Neutrophil (primary cell): ENCODE results near the gene GLMP.
"Not testable (repeated sequence)": the region's sequence is repeated elsewhere in the genome, so short reads cannot be mapped to it uniquely, and the experiment has no call there.

Experiments used
- H3K27ac ChIP-seq: fragments of 200-600 bp; sonication (generic); 2 replicates; pipeline ENCODE4 v1.5.1; 2016; ENCODE audit warnings: mild to moderate bottlenecking, moderate library complexity
- H3K27me3 ChIP-seq: fragments of 200-600 bp; sonication (generic); 2 replicates; pipeline ENCODE4 v1.6.0; 2016; ENCODE audit warnings: mild to moderate bottlenecking
- H3K36me3 ChIP-seq: fragments of 200-600 bp; sonication (generic); 2 replicates; pipeline ENCODE4 v1.5.1; 2017
- H3K4me1 ChIP-seq, 2 experiments: fragments of 200-600 bp in 1 of 2; sonication (generic) in 1 of 2; 1 replicate in 1 of 2; 2 replicates in 1 of 2; pipeline versions ENCODE4 v1.5.1 to v1.6.1; 2013 to 2016; ENCODE audit warnings: low read depth in 1 of 2, low read length in 1 of 2, mild to moderate bottlenecking in 1 of 2, moderate library complexity in 1 of 2; ENCODE audit not compliant: control insufficient read depth in 1 of 2, insufficient read depth in 1 of 2
- H3K4me3 ChIP-seq, 2 experiments: fragments of 200-600 bp in 1 of 2; sonication (generic) in 1 of 2; 1 replicate in 1 of 2; 2 replicates in 1 of 2; pipeline ENCODE4 v1.5.1; 2013 to 2016; ENCODE audit warnings: low read depth in 1 of 2, low read length in 1 of 2, mild to moderate bottlenecking in 1 of 2, moderate library complexity in 1 of 2
- H3K9me3 ChIP-seq: fragments of 200-600 bp; sonication (generic); 2 replicates; pipeline ENCODE4 v1.5.1; 2016
- CTCF ChIP-seq: fragments of 200-600 bp; sonication (generic); IDR thresholded peaks from 2 replicates; pipeline ENCODE4 v1.5.1; 2016; ENCODE audit warnings: antibody characterized with exemption

The GLMP gene

GRCh38 chr1:156337052-156337887 lies 41.8 kb upstream of the GLMP start:
- no peaks in the 10 kb centered on the region for H3K9me3 ChIP-seq
- H3K4me1 ChIP-seq: peaks cover 12 to 20% of the 10 kb centered on the region in 2 experiments
- H3K36me3 ChIP-seq: peaks cover 30% of the 10 kb centered on the region

GRCh38 chr1:156336242-156336641 lies 40.8 kb upstream of the GLMP start:
- peaks cover 12 to 20% of the 10 kb centered on the region in 2 experiments for H3K4me1 ChIP-seq
- H3K36me3 ChIP-seq: peaks cover 40% of the 10 kb centered on the region
- no peak overlapping the region for H3K27ac ChIP-seq
- no peak overlapping the region for H3K4me3 ChIP-seq
- H3K27me3 ChIP-seq: no peaks in the 10 kb centered on the region
- no peak for TF ChIP-seq CTCF
- H3K9me3 ChIP-seq: no peaks in the 10 kb centered on the region

More at GRCh38 chr1:156337052-156337887, 41.8 kb upstream of the GLMP start:
- Histone ChIP-seq H3K4me3 (peak overlapping the region; percentile 93 to 99), H3K27ac (peak overlapping the region; percentile 81), H3K27me3 (no peaks in the 10 kb centered on the region)
- no peak for TF ChIP-seq CTCF

- H3K27me3 ChIP-seq, H3K9me3 ChIP-seq, H3K4me3 ChIP-seq, H3K4me1 ChIP-seq, H3K27ac ChIP-seq: not testable (repeated sequence)
- peaks cover 60% of the 10 kb centered on the region for H3K36me3 ChIP-seq
Observed at GRCh38 chr1:156323179-156323578, 27.7 kb upstream of the GLMP start.

GRCh38 chr1:156320560-156320959 lies 25.1 kb upstream of the GLMP start:
- no peak overlapping the region for H3K27ac ChIP-seq
- H3K4me1 ChIP-seq: no peaks in the 10 kb centered on the region
- no peaks in the 10 kb centered on the region for H3K27me3 ChIP-seq
- H3K36me3 ChIP-seq: peaks cover 84% of the 10 kb centered on the region
- H3K4me3 ChIP-seq: no peak overlapping the region
- H3K9me3 ChIP-seq: no peaks in the 10 kb centered on the region
- TF ChIP-seq CTCF: no peak

- no peaks in the 10 kb centered on the region for H3K27me3 ChIP-seq
- no peaks in the 10 kb centered on the region for H3K9me3 ChIP-seq
- H3K27ac ChIP-seq: no peak overlapping the region
- H3K4me3 ChIP-seq: no peak overlapping the region
- TF ChIP-seq CTCF: peak; percentile 52
- no peaks in the 10 kb centered on the region for H3K4me1 ChIP-seq
- H3K36me3 ChIP-seq: peaks cover 89% of the 10 kb centered on the region
Observed at GRCh38 chr1:156319664-156320063, 24.2 kb upstream of the GLMP start.

GRCh38 chr1:156316909-156317308 lies 21.4 kb upstream of the GLMP start:
- Histone ChIP-seq H3K36me3 (peaks cover 74% of the 10 kb centered on the region), H3K9me3 (no peaks in the 10 kb centered on the region), H3K27ac (no peak overlapping the region), H3K4me3 (no peak overlapping the region), H3K4me1 (no peaks in the 10 kb centered on the region), H3K27me3 (no peaks in the 10 kb centered on the region)
- no peak for TF ChIP-seq CTCF
